Smooth muscle cell (in vitro differentiated cells): Measurements from ENCODE around the gene KTN1. TPM values are rescaled to one million over a fixed set of nuclear protein-coding genes. Genes with fewer than 3 reads are reported as not detected.

ENCODE experiments used
- DNase-seq: peaks from one replicate; lab custom pipeline; 2025; ENCODE audit not compliant: unreplicated experiment; lab: John Stamatoyannopoulos, UW
- H2AFZ ChIP-seq: fragments of 200-600 bp; sonication (generic); 2 replicates; pipeline ENCODE4 v1.6.0; 2016; ENCODE audit warnings: antibody characterized with exemption, low read depth, mild to moderate bottlenecking
- H3F3A ChIP-seq: fragments of 200-600 bp; sonication (generic); 2 replicates; pipeline ENCODE4 v1.6.0; 2017; ENCODE audit warnings: antibody characterized with exemption, low read depth
- H3K27ac ChIP-seq: fragments of 200-600 bp; sonication (generic); 2 replicates; pipeline ENCODE4 v1.5.1; 2016; ENCODE audit warnings: low read depth, mild to moderate bottlenecking
- H3K27me3 ChIP-seq: fragments of 200-600 bp; sonication (generic); 2 replicates; pipeline ENCODE4 v1.6.1; 2016; ENCODE audit warnings: low read depth, mild to moderate bottlenecking
- H3K36me3 ChIP-seq: fragments of 200-600 bp; sonication (generic); 2 replicates; pipeline ENCODE4 v1.5.1; 2016; ENCODE audit warnings: low read depth
- H3K4me1 ChIP-seq: fragments of 200-600 bp; sonication (generic); 2 replicates; pipeline ENCODE4 v1.5.1; 2016; ENCODE audit warnings: low read depth
- H3K4me2 ChIP-seq: fragments of 200-600 bp; sonication (generic); 2 replicates; pipeline ENCODE4 v1.6.0; 2016; ENCODE audit warnings: mild to moderate bottlenecking
- H3K4me3 ChIP-seq: fragments of 200-600 bp; sonication (generic); 2 replicates; pipeline ENCODE4 v1.5.1; 2016; ENCODE audit warnings: mild to moderate bottlenecking
- H3K79me2 ChIP-seq: fragments of 200-600 bp; sonication (generic); 2 replicates; pipeline ENCODE4 v1.6.0; 2016; ENCODE audit warnings: low read depth, mild to moderate bottlenecking
- H3K9ac ChIP-seq: fragments of 200-600 bp; sonication (generic); 2 replicates; pipeline ENCODE4 v1.6.0; 2016; ENCODE audit warnings: low read depth
- H3K9me3 ChIP-seq: fragments of 200-600 bp; sonication (generic); replicated peaks from 2 replicates; pipeline ENCODE4 v1.5.1; 2016; ENCODE audit warnings: low read depth
- H4K20me1 ChIP-seq: fragments of 200-600 bp; sonication (generic); 2 replicates; pipeline ENCODE4 v1.6.0; 2016; ENCODE audit warnings: low read depth
- CTCF ChIP-seq: fragments of 200-600 bp; sonication (generic); IDR thresholded peaks from 2 replicates; pipeline ENCODE4 v1.5.1; 2017; ENCODE audit warnings: borderline replicate concordance, mild to moderate bottlenecking, antibody characterized with exemption; ENCODE audit not compliant: insufficient read depth, poor library complexity, severe bottlenecking
- WGBS: methylation state at CpG from one replicate; pipeline ENCODE4 v1.1.7; 2016; ENCODE audit warnings: low lambda C conversion rate; 5-methylcytosine and 5-hydroxymethylcytosine counted together
- polyA plus RNA-seq: library from polyadenylated mRNA; unstranded; fragments of >200 nt; fragmentation: Nextera tagmentation; extraction: Ambion mirVana; gene quantifications from 2 replicates; pipeline ENCODE4 v1.2.1, GENCODE V29; 2016
- total RNA-seq: library from RNA; depleted of rRNA; stranded (reverse); fragments of >200 nt; gene quantifications from 2 replicates; pipeline ENCODE4 v1.2.3, GENCODE V29; 2014

KTN1 gene
- total and polyA plus RNA-seq, 2 experiments from 2014 or later, result 84.8 to 119 TPM

- no peak for TF ChIP-seq CTCF
- DNase-seq, result no peak
These were observed 29.7 kb downstream of the KTN1 start for GRCh38 chr14:55609681-55610080.

GRCh38 chr14:55610713-55611370, 30.8 kb downstream of the KTN1 start:
- peaks cover 89% of the 10 kb centered on the region for H3K79me2 ChIP-seq
- no peak overlapping the region for H3K9ac ChIP-seq
- no peaks in the 10 kb centered on the region for H3K27me3 ChIP-seq
- no peak overlapping the region for H2AFZ ChIP-seq
- no peak for TF ChIP-seq CTCF
- peaks cover 71% of the 10 kb centered on the region for H4K20me1 ChIP-seq
- H3K36me3 ChIP-seq, result no peaks in the 10 kb centered on the region
- no peak overlapping the region for H3K4me2 ChIP-seq
- H3F3A ChIP-seq, result peaks cover 3% of the 10 kb centered on the region
- H3K27ac ChIP-seq, result no peak overlapping the region
- 78% methylated on average over 12 of the region's 12 CpGs for whole genome bisulfite sequencing
- H3K4me1 ChIP-seq, result peaks cover 38% of the 10 kb centered on the region
- no peaks in the 10 kb centered on the region for H3K9me3 ChIP-seq
- no peak overlapping the region for H3K4me3 ChIP-seq
- DNase-seq, result no peak

More at GRCh38 chr14:55609681-55610080, 29.7 kb downstream of the KTN1 start:
- Histone ChIP-seq H3K4me1 (peaks cover 47% of the 10 kb centered on the region), H4K20me1 (peaks cover 78% of the 10 kb centered on the region), H3K27ac (peak overlapping the region; percentile 72), H3K27me3 (no peaks in the 10 kb centered on the region), H3K9me3 (no peaks in the 10 kb centered on the region), H3K79me2 (peaks cover 93% of the 10 kb centered on the region), H3K4me3 (no peak overlapping the region), H3F3A (peaks cover 3% of the 10 kb centered on the region), H3K9ac (no peak overlapping the region), H2AFZ (no peak overlapping the region), H3K4me2 (peak overlapping the region; percentile 77), H3K36me3 (no peaks in the 10 kb centered on the region)
- WGBS, result 29% methylated on average over 4 of the region's 4 CpGs

DNA sequence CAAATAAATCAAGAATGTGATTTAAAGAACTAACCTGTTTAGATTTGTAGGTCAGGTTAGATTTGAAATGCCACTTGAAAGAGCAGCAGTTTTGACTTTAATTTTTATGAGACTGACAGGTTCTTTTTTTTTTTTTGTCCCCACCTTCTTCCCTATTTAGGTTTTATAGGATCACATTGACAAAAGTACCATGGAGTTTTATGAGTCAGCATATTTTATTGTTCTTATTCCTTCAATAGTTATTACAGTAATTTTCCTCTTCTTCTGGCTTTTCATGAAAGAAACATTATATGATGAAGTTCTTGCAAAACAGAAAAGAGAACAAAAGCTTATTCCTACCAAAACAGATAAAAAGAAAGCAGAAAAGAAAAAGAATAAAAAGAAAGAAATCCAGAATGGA, 31.9 kb downstream of the KTN1 start:
- Histone ChIP-seq H3F3A (peaks cover 3% of the 10 kb centered on the region), H3K9ac (no peak overlapping the region), H2AFZ (no peak overlapping the region), H3K36me3 (peaks cover 5% of the 10 kb centered on the region), H3K4me2 (no peak overlapping the region), H3K27me3 (no peaks in the 10 kb centered on the region), H4K20me1 (peaks cover 61% of the 10 kb centered on the region), H3K4me1 (peaks cover 28% of the 10 kb centered on the region), H3K79me2 (peaks cover 79% of the 10 kb centered on the region), H3K27ac (peak overlapping the region; percentile 17), H3K4me3 (no peak overlapping the region), H3K9me3 (no peaks in the 10 kb centered on the region)
- DNase-seq, result no peak
- no peak for TF ChIP-seq CTCF

- Histone ChIP-seq H4K20me1 (peaks cover 47% of the 10 kb centered on the region), H3K9ac (no peak overlapping the region), H3K9me3 (no peaks in the 10 kb centered on the region), H3K27ac (no peak overlapping the region), H2AFZ (no peak overlapping the region), H3K36me3 (peaks cover 20% of the 10 kb centered on the region), H3K4me3 (no peak overlapping the region), H3K4me1 (peaks cover 12% of the 10 kb centered on the region), H3K4me2 (no peak overlapping the region), H3K27me3 (no peaks in the 10 kb centered on the region), H3F3A (no peaks in the 10 kb centered on the region), H3K79me2 (peaks cover 58% of the 10 kb centered on the region)
- WGBS, result 90% methylated on average over 2 of the region's 2 CpGs
- no peak for TF ChIP-seq CTCF
- DNase-seq, result no peak
These were observed 34.3 kb downstream of the KTN1 start for GRCh38 chr14:55614304-55614703.
